Effector memory CD4-positive, alpha-beta T cell (primary cell): ENCODE data around the gene TMUB2.

Source experiments
- DNase-seq, 3 donors: peaks; one replicate each; pipeline ENCODE4 v3.0.0-alpha.2; 2020
- H3K27ac ChIP-seq: 2 replicates; pipeline ENCODE4 v1.7.0; 2013; ENCODE audit warnings: mild to moderate bottlenecking, low read length, moderate library complexity; ENCODE audit not compliant: insufficient read depth, poor library complexity, severe bottlenecking
- H3K27me3 ChIP-seq: replicated peaks from 2 replicates; pipeline ENCODE4 v1.7.0; 2013; ENCODE audit warnings: mild to moderate bottlenecking, low read length; ENCODE audit not compliant: insufficient read depth, control insufficient read depth, poor library complexity, severe bottlenecking
- H3K36me3 ChIP-seq: 2 replicates; pipeline ENCODE4 v1.7.0; 2013; ENCODE audit warnings: mild to moderate bottlenecking, low read length, moderate library complexity; ENCODE audit not compliant: control insufficient read depth, insufficient read depth
- H3K4me1 ChIP-seq: 2 replicates; pipeline ENCODE4 v1.7.0; 2013; ENCODE audit warnings: low read length, mild to moderate bottlenecking; ENCODE audit not compliant: control insufficient read depth, insufficient read depth, poor library complexity, severe bottlenecking
- H3K4me3 ChIP-seq: 2 replicates; pipeline ENCODE4 v1.7.0; 2013; ENCODE audit warnings: low read length, low read depth, mild to moderate bottlenecking; ENCODE audit not compliant: insufficient read depth, poor library complexity, severe bottlenecking
- H3K9me3 ChIP-seq: 2 replicates; pipeline ENCODE4 v1.7.0; 2013; ENCODE audit warnings: mild to moderate bottlenecking, low read length, moderate library complexity; ENCODE audit not compliant: control insufficient read depth

The TMUB2 gene

DNA sequence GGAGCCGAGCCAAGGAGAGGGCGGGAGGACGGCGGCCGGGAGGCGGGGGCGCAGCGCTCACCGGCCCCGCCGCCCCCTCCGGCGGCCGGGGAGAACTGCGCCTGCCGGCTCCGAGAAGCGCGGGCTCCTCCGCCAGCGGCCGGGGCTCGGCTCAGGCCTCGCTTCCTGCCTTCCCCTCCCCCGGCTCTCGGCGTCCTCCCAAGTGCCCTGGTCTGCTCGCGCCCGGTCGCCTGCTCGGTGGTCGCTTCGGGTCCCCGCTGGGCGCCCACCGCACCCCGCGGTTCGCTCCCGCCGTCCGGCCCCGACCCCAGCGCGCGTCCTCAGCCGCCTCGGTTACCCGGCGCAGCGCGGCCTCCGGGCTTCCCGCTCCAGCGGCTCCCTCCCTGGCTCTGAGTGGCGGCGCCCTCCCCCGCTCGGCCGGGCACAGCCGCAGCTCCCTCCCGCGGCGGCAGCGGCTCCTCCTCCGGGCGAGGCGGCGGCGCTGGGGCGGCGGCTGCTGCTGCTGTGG lies 32.4 kb downstream of the TMUB2 start:
- peak overlapping the region; percentile 58 for H3K4me3 ChIP-seq

GRCh38 chr17:44219616-44220212 lies 32.9 kb downstream of the TMUB2 start, which contains the start of gene UBTF:
TSS of gene UBTF (minus strand) at chr17:44219675. CDS start at chr17:44218229, 1,446 bp downstream.
- no peaks in the 10 kb centered on the region for H3K27me3 ChIP-seq
- peak within 1 kb of the TSS; percentile 90 for H3K27ac ChIP-seq
- H3K4me3 ChIP-seq: peak within 1 kb of the TSS; percentile 96
- peaks cover 14% of the 10 kb centered on the region for H3K36me3 ChIP-seq
- peaks cover 36% of the 10 kb centered on the region for H3K4me1 ChIP-seq
- H3K9me3 ChIP-seq: no peaks in the 10 kb centered on the region
- DNase-seq: peak; percentile 64 to 67 (median 65)

More for the DNA sequence above, 32.4 kb downstream of the TMUB2 start:
- Histone ChIP-seq H3K27me3 (no peaks in the 10 kb centered on the region), H3K9me3 (no peaks in the 10 kb centered on the region), H3K4me1 (peaks cover 37% of the 10 kb centered on the region), H3K36me3 (peaks cover 20% of the 10 kb centered on the region), H3K27ac (peak overlapping the region; percentile 90)
- DNase-seq: peak; percentile 43 to 61 (median 58)

GRCh38 chr17:44220213-44221083 lies 33.7 kb downstream of the TMUB2 start:
- Histone ChIP-seq H3K36me3 (peaks cover 7% of the 10 kb centered on the region), H3K9me3 (no peaks in the 10 kb centered on the region), H3K27ac (peak overlapping the region; percentile 90), H3K4me1 (peaks cover 28% of the 10 kb centered on the region), H3K27me3 (no peaks in the 10 kb centered on the region), H3K4me3 (peak overlapping the region; percentile 96)
- peak; percentile 34 to 41 (median 38) for DNase-seq

GRCh38 chr17:44221084-44221861 lies 34.5 kb downstream of the TMUB2 start:
- Histone ChIP-seq H3K27me3 (no peaks in the 10 kb centered on the region), H3K27ac (peak overlapping the region; percentile 90), H3K4me1 (peaks cover 20% of the 10 kb centered on the region), H3K4me3 (peak overlapping the region; percentile 96), H3K36me3 (no peaks in the 10 kb centered on the region), H3K9me3 (no peaks in the 10 kb centered on the region)
- peak; percentile 43 to 56 (median 51) for DNase-seq

DNA sequence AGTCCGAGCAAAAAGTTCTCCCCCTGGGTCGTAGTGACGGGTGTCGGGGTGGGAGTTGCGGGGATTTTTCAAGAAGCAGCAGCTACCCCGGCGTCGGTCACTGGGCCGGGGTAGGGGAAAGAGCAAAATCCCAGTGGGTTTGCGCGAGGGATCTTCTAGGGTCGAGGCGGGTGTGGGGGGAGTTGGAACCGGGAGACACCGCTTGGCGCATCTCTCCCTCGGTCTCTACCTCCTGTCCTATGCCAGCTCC lies 35.0 kb downstream of the TMUB2 start:
- Histone ChIP-seq H3K36me3 (no peaks in the 10 kb centered on the region), H3K4me3 (peak overlapping the region; percentile 96), H3K27me3 (no peaks in the 10 kb centered on the region), H3K27ac (peak overlapping the region; percentile 90), H3K4me1 (peaks cover 15% of the 10 kb centered on the region), H3K9me3 (no peaks in the 10 kb centered on the region)
- no peak for DNase-seq

DNA sequence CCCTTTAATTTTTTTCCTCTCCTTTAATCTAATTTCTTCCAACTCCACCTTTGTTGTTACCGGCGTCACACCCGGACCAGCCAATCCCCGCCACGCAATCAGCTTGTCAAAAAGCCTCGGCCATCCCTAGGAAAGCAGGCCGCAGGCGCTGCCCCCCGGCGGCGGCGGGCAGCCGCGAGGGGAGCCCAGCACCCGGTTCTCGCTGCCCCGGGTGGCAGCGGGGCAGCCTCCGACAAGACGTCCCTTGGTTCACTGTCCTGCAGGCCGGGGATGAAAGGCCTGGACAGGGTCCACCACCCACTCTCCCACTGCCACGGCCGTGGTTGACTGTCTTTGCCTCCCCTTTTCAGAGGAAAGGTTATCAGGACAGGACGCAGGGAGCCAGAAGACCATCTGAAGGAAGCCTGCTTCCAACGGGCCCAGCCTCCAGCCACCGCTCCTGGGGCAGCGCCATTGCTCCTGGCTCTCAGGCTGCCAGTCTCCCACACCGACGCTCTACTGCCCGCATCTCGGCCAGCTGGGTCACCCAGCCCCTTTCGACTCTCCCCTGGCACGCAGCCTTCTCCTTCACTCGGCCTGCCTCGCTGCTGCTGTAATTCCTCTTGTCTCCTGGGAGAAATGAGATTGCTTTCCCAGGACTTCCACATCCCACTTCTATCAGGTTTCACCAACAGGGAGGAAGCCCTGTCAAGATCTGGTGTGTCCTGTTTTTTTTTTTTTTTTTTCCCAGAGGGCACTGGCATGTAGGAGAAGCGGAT lies 35.5 kb downstream of the TMUB2 start:
- DNase-seq: peak in 2 of 3 donors; percentile 29 to 45
- H3K27ac ChIP-seq: peak overlapping the region; percentile 90
- no peaks in the 10 kb centered on the region for H3K36me3 ChIP-seq

GRCh38 chr17:44223541-44224071 lies 36.8 kb downstream of the TMUB2 start:
- H3K4me1 ChIP-seq: no peaks in the 10 kb centered on the region
- no peaks in the 10 kb centered on the region for H3K9me3 ChIP-seq
- H3K27ac ChIP-seq: no peak overlapping the region
- DNase-seq: no peak
- no peaks in the 10 kb centered on the region for H3K27me3 ChIP-seq
- no peaks in the 10 kb centered on the region for H3K36me3 ChIP-seq
- no peak overlapping the region for H3K4me3 ChIP-seq

More for the DNA sequence above, 35.5 kb downstream of the TMUB2 start:
- Histone ChIP-seq H3K4me3 (peak overlapping the region; percentile 96), H3K9me3 (no peaks in the 10 kb centered on the region), H3K27me3 (no peaks in the 10 kb centered on the region), H3K4me1 (peaks cover 10% of the 10 kb centered on the region)

DNA sequence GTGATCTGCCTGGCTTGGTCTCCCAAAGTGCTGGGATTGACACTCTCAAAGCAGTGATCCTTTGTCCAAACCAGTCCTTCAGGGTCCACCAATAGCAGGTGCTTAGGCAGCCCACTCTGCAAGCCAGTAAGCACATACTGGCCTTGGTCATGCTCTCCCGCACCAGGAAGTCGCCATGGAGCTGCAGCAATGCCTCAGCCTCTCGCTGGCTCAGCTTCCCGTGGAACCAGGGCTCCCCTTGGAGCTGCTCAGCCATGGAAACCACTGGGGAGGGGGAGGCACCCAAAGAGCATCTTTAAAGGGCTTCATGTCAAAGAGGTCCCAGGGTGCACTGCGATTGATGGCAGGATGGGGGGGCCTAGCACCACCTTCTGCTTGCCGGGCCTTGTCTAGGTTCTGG lies 42.3 kb downstream of the TMUB2 start:
- Histone ChIP-seq H3K9me3 (no peaks in the 10 kb centered on the region), H3K4me3 (no peak overlapping the region)
- DNase-seq: no peak

DNA sequence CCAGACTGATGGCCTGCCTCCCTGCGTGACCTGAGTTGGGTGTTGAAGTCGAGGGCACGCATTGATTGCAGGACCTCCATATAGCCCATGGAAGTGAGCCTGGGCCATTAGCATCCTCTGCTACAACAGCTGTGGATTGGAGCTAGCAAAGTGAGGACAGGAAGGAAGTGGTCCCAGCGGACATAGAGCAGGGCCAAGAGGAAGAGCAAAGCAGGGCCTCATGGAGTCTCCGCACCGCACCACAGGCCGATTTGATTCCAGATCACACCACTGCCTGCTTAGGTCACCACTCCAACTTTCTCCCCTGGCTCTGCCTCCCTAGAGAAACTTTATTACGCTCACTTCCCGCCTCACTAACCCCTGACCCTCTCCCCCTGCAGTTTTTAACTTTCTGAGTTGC lies 43.4 kb downstream of the TMUB2 start:
- Histone ChIP-seq H3K9me3 (no peaks in the 10 kb centered on the region), H3K36me3 (no peaks in the 10 kb centered on the region), H3K27ac (no peak overlapping the region), H3K27me3 (no peaks in the 10 kb centered on the region), H3K4me3 (no peak overlapping the region), H3K4me1 (no peaks in the 10 kb centered on the region)
- DNase-seq: no peak

More for the DNA sequence above, 42.3 kb downstream of the TMUB2 start:
- H3K36me3 ChIP-seq: no peaks in the 10 kb centered on the region
- no peaks in the 10 kb centered on the region for H3K4me1 ChIP-seq
- no peak overlapping the region for H3K27ac ChIP-seq
- H3K27me3 ChIP-seq: no peaks in the 10 kb centered on the region
